GM06990 (cell line): ENCODE results near the gene RFX8.

Source experiments
- DNase-seq: peaks from one replicate; pipeline ENCODE4 v3.0.0-alpha.2; 2011; ENCODE audit not compliant: insufficient read length; ENCODE audit errors: extremely low read depth
- H3K27me3 ChIP-seq: replicated peaks from 2 replicates; pipeline ENCODE4 v1.6.0; 2011; ENCODE audit warnings: low read length; ENCODE audit not compliant: control insufficient read depth, insufficient read depth
- H3K36me3 ChIP-seq: 2 replicates; pipeline ENCODE4 v1.5.1; 2011; ENCODE audit warnings: low read length; ENCODE audit not compliant: control insufficient read depth, insufficient read depth
- H3K4me3 ChIP-seq: replicated peaks from 2 replicates; pipeline ENCODE4 v1.5.1; 2011; ENCODE audit warnings: low read depth, mild to moderate bottlenecking, control low read depth, low read length
- CTCF ChIP-seq: IDR thresholded peaks from 2 replicates; pipeline ENCODE4 v1.5.1; 2011; ENCODE audit warnings: low read length, control low read depth, mild to moderate bottlenecking, inconsistent platforms; ENCODE audit not compliant: insufficient read depth, poor library complexity, severe bottlenecking

RFX8 gene

GRCh38 chr2:101415884-101416283 is 59.0 kb downstream of the RFX8 start:
- no peak for DNase-seq
- TF ChIP-seq CTCF, result no peak
- Histone ChIP-seq H3K27me3 (no peaks in the 10 kb centered on the region; the same call in 1 of the 2 replicates), H3K4me3 (no peak overlapping the region), H3K36me3 (no peaks in the 10 kb centered on the region)

- TF ChIP-seq CTCF, result no peak
- H3K36me3 ChIP-seq, result no peaks in the 10 kb centered on the region
- no peak overlapping the region for H3K4me3 ChIP-seq
- no peak for DNase-seq
- H3K27me3 ChIP-seq, result no peaks in the 10 kb centered on the region; the same call in 1 of the 2 replicates
Measured at GRCh38 chr2:101415220-101415619, 59.7 kb downstream of the RFX8 start.

- Histone ChIP-seq H3K36me3 (no peaks in the 10 kb centered on the region), H3K4me3 (no peak overlapping the region), H3K27me3 (no peaks in the 10 kb centered on the region; the same call in 1 of the 2 replicates)
- no peak for TF ChIP-seq CTCF
- DNase-seq, result no peak
Measured at GRCh38 chr2:101412092-101412694, 62.7 kb downstream of the RFX8 start.

GRCh38 chr2:101410746-101411145 is 64.2 kb downstream of the RFX8 start:
- Histone ChIP-seq H3K36me3 (no peaks in the 10 kb centered on the region), H3K4me3 (no peak overlapping the region), H3K27me3 (no peaks in the 10 kb centered on the region; the same call in 1 of the 2 replicates)
- DNase-seq, result no peak
- no peak for TF ChIP-seq CTCF

DNA sequence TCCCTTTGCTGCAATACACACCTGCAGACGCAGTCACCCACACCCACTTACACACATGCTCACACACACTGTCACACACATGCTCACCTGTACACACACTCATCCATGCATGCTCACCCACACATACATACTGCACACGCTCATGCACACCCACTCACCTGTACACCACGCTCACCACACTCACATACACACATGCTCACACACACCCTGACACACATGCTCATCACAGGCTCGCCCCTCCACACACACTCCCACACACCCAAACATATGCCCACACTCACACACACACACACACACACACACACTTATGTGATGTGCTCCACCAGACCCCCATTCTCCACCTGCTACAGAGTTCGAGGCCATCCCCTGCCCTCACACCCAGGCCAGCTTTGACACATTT is 64.8 kb downstream of the RFX8 start:
- no peaks in the 10 kb centered on the region for H3K36me3 ChIP-seq
- no peak overlapping the region for H3K4me3 ChIP-seq
- no peaks in the 10 kb centered on the region; the same call in 1 of the 2 replicates for H3K27me3 ChIP-seq
- no peak for TF ChIP-seq CTCF
- no peak for DNase-seq

GRCh38 chr2:101409699-101410098 is 65.2 kb downstream of the RFX8 start:
- no peak for DNase-seq
- Histone ChIP-seq H3K27me3 (no peaks in the 10 kb centered on the region; the same call in 1 of the 2 replicates), H3K36me3 (no peaks in the 10 kb centered on the region), H3K4me3 (no peak overlapping the region)
- TF ChIP-seq CTCF, result no peak
